WTC11 (cell line): ENCODE results near the gene UVRAG. TPM values are rescaled to one million over a fixed set of nuclear protein-coding genes. Genes with fewer than 3 reads are reported as not detected.

Experiments
- ATAC-seq: fragments of 200-7000 bp; cut with Tn5 transposase; 2 replicates; pipeline ENCODE4 v1.10.0; 2021; ENCODE audit warnings: mild to moderate bottlenecking, moderate library complexity
- CTCF ChIA-PET: fragments of 300-600 bp; sonication (Branson Sonifier 250); formaldehyde crosslinking; loops from one replicate; lab custom pipeline; 2021; ENCODE audit warnings: antibody characterized with exemption; lab: Charles Lee
- POLR2A ChIA-PET: fragments of 350-600 bp; sonication (Branson Sonifier 250); formaldehyde crosslinking; loops from one replicate; lab custom pipeline; 2021; ENCODE audit warnings: antibody characterized with exemption; lab: Charles Lee
- DNase-seq: peaks from one replicate; pipeline ENCODE4 v3.0.0; 2021; ENCODE audit warnings: low spot score
- H3K27ac Mint-ChIP-seq: 2 replicates; pipeline ENCODE4 v1.8.0; 2021; ENCODE audit warnings: mixed read lengths
- H3K27me3 Mint-ChIP-seq: 2 replicates; pipeline ENCODE4 v1.8.0; 2021; ENCODE audit warnings: low read depth, mild to moderate bottlenecking, moderate library complexity, mixed read lengths
- H3K36me3 Mint-ChIP-seq: 2 replicates; pipeline ENCODE4 v1.8.0; 2021; ENCODE audit warnings: mixed read lengths
- H3K4me1 Mint-ChIP-seq: 2 replicates; pipeline ENCODE4 v1.8.0; 2022; ENCODE audit warnings: mixed read lengths
- H3K4me3 Mint-ChIP-seq: 2 replicates; pipeline ENCODE4 v1.8.0; 2021; ENCODE audit warnings: mild to moderate bottlenecking, moderate library complexity, mixed read lengths
- H3K9me3 Mint-ChIP-seq: 2 replicates; pipeline ENCODE4 v1.8.0; 2021; ENCODE audit warnings: mixed read lengths
- ARID4B ChIP-seq: sonication (generic); formaldehyde crosslinking; IDR thresholded peaks from 2 replicates; pipeline ENCODE4 v1.8.0; 2023; ENCODE audit warnings: missing genetic modification reagents, mild to moderate bottlenecking, borderline replicate concordance
- ATF1 ChIP-seq: sonication (generic); formaldehyde crosslinking; IDR thresholded peaks from 2 replicates; pipeline ENCODE4 v1.8.1; 2023; ENCODE audit warnings: mild to moderate bottlenecking, moderate library complexity, missing genetic modification reagents
- CDX4 ChIP-seq: fragments of 250-450 bp; sonication (Bioruptor Pico); IDR thresholded peaks from 2 replicates; pipeline ENCODE4 v1.9.0; 2021; ENCODE audit warnings: moderate library complexity, mild to moderate bottlenecking, inconsistent platforms, borderline replicate concordance
- CREM ChIP-seq: sonication (generic); formaldehyde crosslinking; IDR thresholded peaks from 2 replicates; pipeline ENCODE4 v1.8.1; 2022; ENCODE audit warnings: mild to moderate bottlenecking, missing genetic modification reagents, moderate library complexity
- E2F5 ChIP-seq: sonication (generic); formaldehyde crosslinking; IDR thresholded peaks from 2 replicates; pipeline ENCODE4 v1.8.1; 2022; ENCODE audit warnings: mild to moderate bottlenecking, moderate library complexity, missing genetic modification reagents
- EMX1 ChIP-seq: fragments of 250-450 bp; sonication (Bioruptor Pico); IDR thresholded peaks from 2 replicates; pipeline ENCODE4 v1.8.0; 2021; ENCODE audit warnings: mild to moderate bottlenecking
- GABPB1 ChIP-seq: sonication (generic); formaldehyde crosslinking; IDR thresholded peaks from 2 replicates; pipeline ENCODE4 v1.8.1; 2023; ENCODE audit warnings: mild to moderate bottlenecking, missing genetic modification reagents
- GRHL2 ChIP-seq: fragments of 250-450 bp; sonication (Bioruptor Pico); IDR thresholded peaks from 2 replicates; pipeline ENCODE4 v1.8.0; 2022; ENCODE audit warnings: mild to moderate bottlenecking, moderate library complexity; ENCODE audit not compliant: insufficient replicate concordance, severe bottlenecking
- GTF2I ChIP-seq: fragments of 250-450 bp; sonication (Bioruptor Pico); conservative IDR thresholded peaks from 2 replicates; pipeline ENCODE4 v1.4.0; 2021; ENCODE audit warnings: mild to moderate bottlenecking
- MLX ChIP-seq: sonication (generic); formaldehyde crosslinking; IDR thresholded peaks from 2 replicates; pipeline ENCODE4 v1.8.1; 2023; ENCODE audit warnings: mild to moderate bottlenecking, missing genetic modification reagents, moderate library complexity
- MXD4 ChIP-seq: fragments of 250-450 bp; sonication (Bioruptor Pico); IDR thresholded peaks from 2 replicates; pipeline ENCODE4 v1.8.0; 2021; ENCODE audit warnings: mild to moderate bottlenecking, moderate library complexity, borderline replicate concordance
- NR1H2 ChIP-seq: sonication (generic); formaldehyde crosslinking; IDR thresholded peaks from 2 replicates; pipeline ENCODE4 v1.9.0; 2021; ENCODE audit warnings: mild to moderate bottlenecking, moderate library complexity, missing genetic modification reagents
- PREB ChIP-seq: sonication (generic); formaldehyde crosslinking; IDR thresholded peaks from 2 replicates; pipeline ENCODE4 v1.8.1; 2022; ENCODE audit warnings: mild to moderate bottlenecking, missing genetic modification reagents, moderate library complexity, borderline replicate concordance
- RELA ChIP-seq: sonication (generic); formaldehyde crosslinking; IDR thresholded peaks from 2 replicates; pipeline ENCODE4 v1.8.1; 2022; ENCODE audit warnings: missing genetic modification reagents, mild to moderate bottlenecking, borderline replicate concordance
- RORB ChIP-seq: fragments of 250-450 bp; sonication (Bioruptor Pico); IDR thresholded peaks from 2 replicates; pipeline ENCODE4 v1.9.0; 2021; ENCODE audit warnings: mild to moderate bottlenecking
- SOX15 ChIP-seq: fragments of 250-450 bp; sonication (Bioruptor Pico); IDR thresholded peaks from 2 replicates; pipeline ENCODE4 v1.9.0; 2021; ENCODE audit warnings: mild to moderate bottlenecking
- SP1 ChIP-seq: sonication (generic); formaldehyde crosslinking; conservative IDR thresholded peaks from 2 replicates; pipeline ENCODE4 v1.8.1; 2022; ENCODE audit warnings: missing genetic modification reagents
- TCF7 ChIP-seq: sonication (generic); formaldehyde crosslinking; IDR thresholded peaks from 2 replicates; pipeline ENCODE4 v1.8.0; 2022; ENCODE audit warnings: mild to moderate bottlenecking, low read depth, missing genetic modification reagents, moderate library complexity
- ZBTB43 ChIP-seq: sonication (generic); formaldehyde crosslinking; IDR thresholded peaks from 2 replicates; pipeline ENCODE4 v1.8.1; 2023; ENCODE audit warnings: mild to moderate bottlenecking, missing genetic modification reagents
- ZMAT4 ChIP-seq: fragments of 250-450 bp; sonication (Bioruptor Pico); IDR thresholded peaks from 2 replicates; pipeline ENCODE4 v1.9.0; 2021; ENCODE audit warnings: mild to moderate bottlenecking
- ZNF232 ChIP-seq: sonication (generic); formaldehyde crosslinking; IDR thresholded peaks from 2 replicates; pipeline ENCODE4 v1.8.0; 2022; ENCODE audit warnings: mild to moderate bottlenecking, missing genetic modification reagents
- ZNF263 ChIP-seq: sonication (generic); formaldehyde crosslinking; IDR thresholded peaks from 2 replicates; pipeline ENCODE4 v1.8.1; 2022; ENCODE audit warnings: low read depth, mild to moderate bottlenecking, moderate library complexity, missing genetic modification reagents
- ZNF396 ChIP-seq: fragments of 250-450 bp; sonication (Bioruptor Pico); IDR thresholded peaks from 2 replicates; pipeline ENCODE4 v1.8.0; 2021; ENCODE audit warnings: mild to moderate bottlenecking, moderate library complexity, borderline replicate concordance
- ZNF416 ChIP-seq: fragments of 250-450 bp; sonication (Bioruptor Pico); IDR thresholded peaks from 2 replicates; pipeline ENCODE4 v1.9.0; 2021; ENCODE audit warnings: mild to moderate bottlenecking, inconsistent platforms
- ZNF423 ChIP-seq: fragments of 250-450 bp; sonication (Bioruptor Pico); IDR thresholded peaks from 2 replicates; pipeline ENCODE4 v2.1.2; 2022; ENCODE audit warnings: mild to moderate bottlenecking, moderate library complexity
- ZSCAN18 ChIP-seq: fragments of 250-450 bp; sonication (Bioruptor Pico); IDR thresholded peaks from 2 replicates; pipeline ENCODE4 v2.1.2; 2022; ENCODE audit warnings: mild to moderate bottlenecking, moderate library complexity
- total RNA-seq: library from RNA; stranded (reverse); gene quantifications from 3 replicates; pipeline ENCODE4 v1.2.3, GENCODE V29; 2021

UVRAG gene
- total RNA-seq, 1 experiment from 2014 or later, result 14.5 TPM

GRCh38 chr11:76049511-76049910 is 234.5 kb downstream of the UVRAG start:
- peaks cover 47% of the 10 kb centered on the region for H3K36me3 Mint-ChIP-seq
- DNase-seq (no peak), ATAC-seq (no peak)
- ChIA-PET POLR2A (no interaction called here), CTCF (no interaction called here)
- H3K27ac Mint-ChIP-seq, result no peak overlapping the region
- no peaks in the 10 kb centered on the region for H3K27me3 Mint-ChIP-seq
- TF ChIP-seq MLX (CRISPR knock-in tag) (no peak), ZNF232 (CRISPR knock-in tag) (no peak), RORB (CRISPR knock-in tag) (no peak), ATF1 (CRISPR knock-in tag) (no peak), ZBTB43 (CRISPR knock-in tag) (no peak), GTF2I (no peak), CDX4 (no peak), ZSCAN18 (no peak), NR1H2 (CRISPR knock-in tag) (no peak), TCF7 (CRISPR knock-in tag) (no peak), PREB (CRISPR knock-in tag) (no peak), ZNF396 (CRISPR knock-in tag) (no peak), ZNF263 (no peak), RELA (no peak), GRHL2 (CRISPR knock-in tag) (no peak), ZNF416 (no peak)
- peaks cover 52% of the 10 kb centered on the region for H3K9me3 Mint-ChIP-seq
- H3K4me1 Mint-ChIP-seq, result peaks cover 21% of the 10 kb centered on the region
- H3K4me3 Mint-ChIP-seq, result no peak overlapping the region

- H3K27ac Mint-ChIP-seq, result peak overlapping the region; percentile 61
- DNase-seq (no peak), ATAC-seq (no peak)
- peaks cover 45% of the 10 kb centered on the region for H3K36me3 Mint-ChIP-seq
- H3K9me3 Mint-ChIP-seq, result peaks cover 45% of the 10 kb centered on the region
- H3K4me3 Mint-ChIP-seq, result no peak overlapping the region
- CTCF ChIA-PET, result interaction anchor here (1.2 kb wide), 1 partner anchor 100 kb away, joined by 4 read pairs; no protein-coding TSS in a partner anchor
- POLR2A ChIA-PET, result no interaction called here
- H3K4me1 Mint-ChIP-seq, result peaks cover 27% of the 10 kb centered on the region
- H3K27me3 Mint-ChIP-seq, result no peaks in the 10 kb centered on the region
- TF ChIP-seq GABPB1, result no peak
- TF ChIP-seq CREM, result no peak
- TF ChIP-seq E2F5 (CRISPR knock-in tag), result no peak
- no peak for TF ChIP-seq NR1H2 (CRISPR knock-in tag)
- no peak for TF ChIP-seq ZMAT4
- TF ChIP-seq SOX15 (CRISPR knock-in tag), result no peak
- TF ChIP-seq MXD4, result no peak
- TF ChIP-seq SP1 (CRISPR knock-in tag), result no peak
- no peak for TF ChIP-seq ZNF423 (CRISPR knock-in tag)
- TF ChIP-seq RORB (CRISPR knock-in tag), result no peak
- no peak for TF ChIP-seq EMX1 (CRISPR knock-in tag)
- no peak for TF ChIP-seq ARID4B (CRISPR knock-in tag)
- TF ChIP-seq, all 79 proteins: peak for 0
These were observed 236.9 kb downstream of the UVRAG start for GRCh38 chr11:76051937-76052336.
